Trophoblast cell (in vitro differentiated cells and primary cell): ENCODE results near the gene PRODH2.
"Not testable (repeated sequence)": the region's sequence is repeated elsewhere in the genome, so short reads cannot be mapped to it uniquely, and the experiment has no call there.

Experiments used
- DNase-seq, 2 donors: peaks; one replicate each; pipeline ENCODE4 v3.0.0-alpha.2; 2016
- H2AFZ ChIP-seq: 2 replicates; pipeline ENCODE4 v1.6.1; 2013; ENCODE audit warnings: low read length, moderate library complexity, mild to moderate bottlenecking; ENCODE audit not compliant: insufficient read depth, poor library complexity
- H2AK5ac ChIP-seq: 2 replicates; pipeline ENCODE4 v1.6.1; 2013; ENCODE audit warnings: mild to moderate bottlenecking, low read length
- H2BK120ac ChIP-seq: 2 replicates; pipeline ENCODE4 v1.6.1; 2013; ENCODE audit warnings: low read length, mild to moderate bottlenecking, moderate library complexity; ENCODE audit not compliant: insufficient read depth, poor library complexity
- H2BK12ac ChIP-seq: 2 replicates; pipeline ENCODE4 v1.6.1; 2013; ENCODE audit warnings: mild to moderate bottlenecking, low read length, moderate library complexity
- H2BK5ac ChIP-seq: 2 replicates; pipeline ENCODE4 v1.6.1; 2013; ENCODE audit warnings: low read length, low read depth, moderate library complexity, mild to moderate bottlenecking; ENCODE audit not compliant: poor library complexity
- H3K14ac ChIP-seq: 2 replicates; pipeline ENCODE4 v1.6.1; 2013; ENCODE audit warnings: mild to moderate bottlenecking, low read length
- H3K18ac ChIP-seq: 2 replicates; pipeline ENCODE4 v1.6.1; 2013; ENCODE audit warnings: mild to moderate bottlenecking, low read length
- H3K23ac ChIP-seq: 2 replicates; pipeline ENCODE4 v1.6.1; 2013; ENCODE audit warnings: low read length
- H3K27ac ChIP-seq: 2 replicates; pipeline ENCODE4 v1.5.1; 2013; ENCODE audit warnings: low read depth, mild to moderate bottlenecking, inconsistent platforms, low read length, moderate library complexity
- H3K27me3 ChIP-seq: 2 replicates; pipeline ENCODE4 v1.6.1; 2013; ENCODE audit warnings: inconsistent platforms, mild to moderate bottlenecking, low read length, moderate library complexity; ENCODE audit not compliant: insufficient read depth
- H3K36me3 ChIP-seq, 2 experiments: 1 replicate in 1 of 2; 2 replicates in 1 of 2; pipeline ENCODE4 v1.6.1; 2013; ENCODE audit warnings: low read length in 2 of 2, mild to moderate bottlenecking in 2 of 2, moderate library complexity in 1 of 2; ENCODE audit not compliant: insufficient read depth in 2 of 2, control insufficient read depth in 1 of 2
- H3K4ac ChIP-seq: 2 replicates; pipeline ENCODE4 v1.6.1; 2013; ENCODE audit warnings: low read depth, mild to moderate bottlenecking, low read length, moderate library complexity
- H3K4me1 ChIP-seq, 2 experiments: 1 replicate in 1 of 2; 2 replicates in 1 of 2; pipeline ENCODE4 v1.6.1; 2013; ENCODE audit warnings: low read length in 2 of 2, mild to moderate bottlenecking in 2 of 2, moderate library complexity in 1 of 2; ENCODE audit not compliant: insufficient read depth in 2 of 2, control insufficient read depth in 1 of 2
- H3K4me2 ChIP-seq: 2 replicates; pipeline ENCODE4 v1.6.1; 2013; ENCODE audit warnings: inconsistent platforms, mild to moderate bottlenecking, low read length, moderate library complexity
- H3K4me3 ChIP-seq: 2 replicates; pipeline ENCODE4 v1.5.1; 2013; ENCODE audit warnings: mild to moderate bottlenecking, low read depth, low read length, inconsistent platforms
- H3K79me1 ChIP-seq: one replicate; pipeline ENCODE4 v1.6.1; 2013; ENCODE audit warnings: low read length
- H3K79me2 ChIP-seq: 2 replicates; pipeline ENCODE4 v1.6.1; 2013; ENCODE audit warnings: low read length, mild to moderate bottlenecking; ENCODE audit not compliant: control insufficient read depth, insufficient read depth, poor library complexity
- H3K9ac ChIP-seq: 2 replicates; pipeline ENCODE4 v1.6.1; 2013; ENCODE audit warnings: mild to moderate bottlenecking, low read length
- H3K9me3 ChIP-seq: 2 replicates; pipeline ENCODE4 v1.6.1; 2013; ENCODE audit warnings: low read depth, mild to moderate bottlenecking, control low read depth, inconsistent platforms, low read length; ENCODE audit not compliant: insufficient read depth
- H4K12ac ChIP-seq: 2 replicates; pipeline ENCODE4 v1.6.1; 2013; ENCODE audit warnings: low read depth, mild to moderate bottlenecking, low read length, moderate library complexity
- H4K8ac ChIP-seq: 2 replicates; pipeline ENCODE4 v1.6.1; 2013; ENCODE audit warnings: low read depth, mild to moderate bottlenecking, low read length, moderate library complexity
- H4K91ac ChIP-seq: one replicate; pipeline ENCODE4 v1.6.1; 2013; ENCODE audit warnings: low read depth, mild to moderate bottlenecking, low read length, moderate library complexity
- WGBS: extraction: QIAGEN DNeasy Blood & Tissue Kit; methylation state at CpG from one replicate; pipeline ENCODE4 v1.1.7; 2013; ENCODE audit warnings: missing lambda C conversion rate; ENCODE audit not compliant: insufficient read length, insufficient coverage; ENCODE audit errors: extremely low coverage; 5-methylcytosine and 5-hydroxymethylcytosine counted together

The PRODH2 gene

GRCh38 chr19:35775046-35775297, 37.7 kb downstream of the PRODH2 start:
- Histone ChIP-seq H3K18ac (no peak overlapping the region), H3K4me1 (peaks cover 6 to 15% of the 10 kb centered on the region in 2 experiments), H3K4ac (no peak overlapping the region), H3K23ac (no peak overlapping the region), H3K79me1 (peaks cover 3% of the 10 kb centered on the region), H2BK120ac (no peak overlapping the region), H2BK5ac (no peak overlapping the region), H4K8ac (no peak overlapping the region), H3K79me2 (no peaks in the 10 kb centered on the region), H3K27ac (no peak overlapping the region), H3K4me2 (peak overlapping the region; percentile 52), H3K9ac (no peak overlapping the region), H3K9me3 (no peaks in the 10 kb centered on the region), H4K12ac (no peak overlapping the region), H3K14ac (no peak overlapping the region), H2AK5ac (no peak overlapping the region), H4K91ac (no peak overlapping the region), H2BK12ac (no peak overlapping the region), H2AFZ (no peak overlapping the region), H3K36me3 (peaks cover 0 to 3% of the 10 kb centered on the region in 2 experiments), H3K4me3 (no peak overlapping the region), H3K27me3 (no peaks in the 10 kb centered on the region)
- DNase-seq = no peak
- WGBS = no CpG with 5 or more reads among the region's 9 CpGs

- Histone ChIP-seq H2BK5ac (no peak overlapping the region), H3K18ac (no peak overlapping the region), H2AFZ (no peak overlapping the region), H2BK12ac (no peak overlapping the region), H3K4me2 (peak overlapping the region; percentile 52), H3K23ac (no peak overlapping the region), H3K79me2 (no peaks in the 10 kb centered on the region), H4K8ac (no peak overlapping the region), H3K9me3 (no peaks in the 10 kb centered on the region), H3K4me1 (peaks cover 6 to 15% of the 10 kb centered on the region in 2 experiments), H2AK5ac (no peak overlapping the region), H3K14ac (no peak overlapping the region), H4K91ac (no peak overlapping the region), H2BK120ac (no peak overlapping the region), H3K27ac (no peak overlapping the region), H3K9ac (no peak overlapping the region), H3K4ac (no peak overlapping the region), H3K27me3 (no peaks in the 10 kb centered on the region), H3K4me3 (no peak overlapping the region), H4K12ac (no peak overlapping the region), H3K79me1 (peaks cover 3% of the 10 kb centered on the region), H3K36me3 (peaks cover 0 to 3% of the 10 kb centered on the region in 2 experiments)
- WGBS = no CpG with 5 or more reads among the region's 16 CpGs
- DNase-seq = peak; percentile 39 to 56
Measured at GRCh38 chr19:35774274-35775045, 38.2 kb downstream of the PRODH2 start.

- no peak for DNase-seq
- Histone ChIP-seq H3K27me3 (no peaks in the 10 kb centered on the region), H3K4me3 (no peak overlapping the region), H2BK12ac (no peak overlapping the region), H3K9me3 (no peaks in the 10 kb centered on the region), H3K79me1 (peaks cover 3% of the 10 kb centered on the region), H2BK5ac (no peak overlapping the region), H4K8ac (no peak overlapping the region), H3K23ac (no peak overlapping the region), H3K4ac (no peak overlapping the region), H3K27ac (no peak overlapping the region), H4K12ac (no peak overlapping the region), H3K4me2 (no peak overlapping the region), H3K18ac (no peak overlapping the region), H3K79me2 (no peaks in the 10 kb centered on the region), H4K91ac (no peak overlapping the region), H2AK5ac (no peak overlapping the region), H3K4me1 (peaks cover 6 to 15% of the 10 kb centered on the region in 2 experiments), H2BK120ac (no peak overlapping the region), H3K9ac (no peak overlapping the region), H2AFZ (no peak overlapping the region), H3K36me3 (peaks cover 4 to 7% of the 10 kb centered on the region in 2 experiments), H3K14ac (no peak overlapping the region)
- WGBS = no CpG with 5 or more reads among the region's 9 CpGs
Measured at GRCh38 chr19:35773020-35773806, 39.4 kb downstream of the PRODH2 start.

GRCh38 chr19:35772362-35772761, 40.3 kb downstream of the PRODH2 start:
- WGBS = no CpG with 5 or more reads among the region's 5 CpGs
- not testable (repeated sequence) for H3K79me1 ChIP-seq, DNase-seq, H2AK5ac ChIP-seq, H4K91ac ChIP-seq, H2BK5ac ChIP-seq, H2AFZ ChIP-seq, H3K14ac ChIP-seq, H3K27ac ChIP-seq, H3K4me2 ChIP-seq, H3K9me3 ChIP-seq, H3K18ac ChIP-seq, H3K4me3 ChIP-seq, H2BK12ac ChIP-seq, H2BK120ac ChIP-seq, H3K79me2 ChIP-seq, H3K9ac ChIP-seq, H3K23ac ChIP-seq, H4K8ac ChIP-seq, H3K4ac ChIP-seq, H3K27me3 ChIP-seq, H4K12ac ChIP-seq
- Histone ChIP-seq H3K4me1 (peaks cover 2 to 11% of the 10 kb centered on the region in 2 experiments), H3K36me3 (peaks cover 8 to 15% of the 10 kb centered on the region in 2 experiments)
